ENCODE measurements around the gene CCDC188. TPM values are rescaled to one million over a fixed set of nuclear protein-coding genes. Genes with fewer than 3 reads are reported as not detected.

Gene CCDC188
- total and polyA plus RNA-seq, 2 of the 4 experiments (the other 2 are of a cell fraction) = 0.10 TPM; not detected in 1

DNA sequence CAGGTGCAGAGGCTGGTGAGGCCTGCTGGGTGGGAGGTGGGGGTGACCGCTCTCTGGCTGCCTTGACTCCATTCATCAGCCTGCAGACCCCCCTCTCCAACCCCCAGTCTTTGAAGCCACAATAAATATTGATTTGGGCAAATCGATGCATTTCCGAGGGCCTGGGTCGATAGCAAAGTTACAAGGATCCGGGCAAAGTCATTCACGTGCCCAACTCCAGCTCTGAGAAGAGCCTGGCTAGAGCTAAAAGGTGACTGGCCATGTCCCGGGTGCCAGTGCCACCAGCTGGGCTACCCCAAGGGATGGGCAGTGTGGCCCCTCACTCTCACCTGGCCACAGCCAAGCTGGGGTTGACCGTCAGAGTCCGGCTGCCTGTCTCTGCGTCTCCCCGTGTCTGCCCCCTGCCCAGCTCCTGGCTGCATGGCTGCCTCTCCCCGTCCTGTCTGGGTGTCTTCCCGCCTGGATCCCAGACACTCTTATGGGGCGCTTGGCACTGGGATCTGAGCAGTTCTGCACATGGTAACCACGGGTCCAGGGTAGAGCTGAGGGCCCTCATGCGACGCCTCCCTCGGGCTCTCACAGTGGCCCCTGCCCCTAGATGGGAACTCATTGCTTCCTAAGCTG lies 46.7 kb upstream of the CCDC188 start:
- Histone ChIP-seq H3K23ac (ENCODE audit: low read depth, low read length) (no peak overlapping the region), H4K5ac (ENCODE audit: low read depth, low read length) (no peak overlapping the region), H4K8ac (ENCODE audit: low read depth in 2 of 2, low read length in 2 of 2) (no peak overlapping the region), H2AK5ac (ENCODE audit: low read depth, low read length) (no peak overlapping the region), H2BK5ac (ENCODE audit: low read depth, low read length, poor library complexity, severe bottlenecking) (no peak overlapping the region), H2BK120ac (ENCODE audit: low read depth, low read length) (no peak overlapping the region), H2AFZ (replicated peaks; ENCODE audit: low read length, poor library complexity) (no peak overlapping the region), H4K91ac (ENCODE audit: insufficient read depth, low read depth, low read length) (no peak overlapping the region), H3K4me1 (ENCODE audit: control insufficient read depth, insufficient read depth, low read length) (no peaks in the 10 kb centered on the region), H3K4me3 (ENCODE audit: insufficient read depth, low read depth, low read length) (no peak overlapping the region), H3K14ac (replicated peaks; ENCODE audit: low read depth, low read length) (no peak overlapping the region), H3K79me1 (ENCODE audit: low read depth in 1 of 2, low read length in 2 of 2) (no peaks in the 10 kb centered on the region), H4K20me1 (ENCODE audit: insufficient read depth, low read length) (no peaks in the 10 kb centered on the region), H2AK9ac (replicated peaks; ENCODE audit: low read depth, low read length, poor library complexity) (no peak overlapping the region), H3K27me3 (ENCODE audit: control insufficient read depth, insufficient read depth, low read length) (peaks cover 51% of the 10 kb centered on the region), H3K27ac (ENCODE audit: insufficient read depth, low read length) (no peak overlapping the region), H3K4me2 (ENCODE audit: low read depth, low read length) (no peak overlapping the region), H3K9me1 (ENCODE audit: insufficient read depth, low read length) (no peaks in the 10 kb centered on the region), H2BK15ac (ENCODE audit: low read depth, low read length) (no peak overlapping the region), H3K4ac (ENCODE audit: low read depth, low read length) (no peak overlapping the region), H3K9ac (ENCODE audit: low read depth, low read length) (no peak overlapping the region), H3K18ac (ENCODE audit: low read depth, low read length) (no peak overlapping the region), H3K9me3 (ENCODE audit: control insufficient read depth, insufficient read depth, low read length) (no peaks in the 10 kb centered on the region), H3K56ac (ENCODE audit: extremely low read depth, insufficient read depth, low read length) (no peak overlapping the region), H3K36me3 (ENCODE audit: control insufficient read depth, insufficient read depth, low read length) (no peaks in the 10 kb centered on the region), H2BK20ac (ENCODE audit: low read depth, low read length) (no peak overlapping the region)
- ChIA-PET CTCF (no interaction called here), POLR2A (ENCODE audit: unreplicated experiment) (no interaction called here)
- ATAC-seq (ENCODE audit: low read depth) (no peak), DNase-seq (no peak)
- WGBS, 2 experiments (ENCODE audit: extremely low coverage in 2 of 2, insufficient read length in 1 of 2) = 81% methylated on average over 9 of the region's 18 CpGs; no CpG with 5 or more reads in 1 of the 2 experiments
- no TSS peak for BruUV-seq (replicated peaks)
- no peak for TF ChIP-seq CHD1 (IDR thresholded peaks at IDR 0.05; ENCODE audit: low read depth, low read length)
- in situ Hi-C loops (cut with MboI; ENCODE audit: low sequenced_read_pairs) = no loop called here
- intact Hi-C loops (cut with micrococcal nuclease) = no loop called here
- dilution Hi-C loops (cut with HindIII; ENCODE audit: low sequenced_read_pairs, unreplicated experiment) = no loop called here
